Tibial nerve (tissue), 4 donors: ENCODE measurements around the gene HDGFL2. TPM values are rescaled to one million over a fixed set of nuclear protein-coding genes. Genes with fewer than 3 reads are reported as not detected.
A peak's percentile ranks its signal among the peaks of the same experiment; 100 is the strongest.

Source experiments
- DNase-seq, 2 donors: peaks; one replicate each; pipeline ENCODE4 v3.0.0-alpha.2; 2019; ENCODE audit warnings: low spot score in 2 of 2
- H3K27ac ChIP-seq, 4 donors: fragments of 200-600 bp; sonication (generic) in 3 of 4; one replicate each; pipeline ENCODE4 v1.5.1; 2017 to 2019; ENCODE audit warnings: mild to moderate bottlenecking in 1 of 4
- H3K27me3 ChIP-seq, 2 donors: fragments of 200-600 bp; sonication (generic) in 1 of 2; one replicate each; pipeline versions ENCODE4 v1.5.1 to v1.6.0; 2017 to 2019
- H3K36me3 ChIP-seq, 3 donors: fragments of 200-600 bp; sonication (generic); one replicate each; pipeline ENCODE4 v1.5.1; 2018 to 2019
- H3K4me1 ChIP-seq, 4 donors: fragments of 200-600 bp; sonication (generic) in 3 of 4; one replicate each; pipeline ENCODE4 v1.5.1; 2017 to 2019
- H3K4me3 ChIP-seq, 4 donors: fragments of 200-600 bp; sonication (generic) in 3 of 4; one replicate each; pipeline ENCODE4 v1.5.1; 2017 to 2019; ENCODE audit warnings: mild to moderate bottlenecking in 1 of 4, moderate library complexity in 1 of 4
- H3K9me3 ChIP-seq, 4 donors: fragments of 200-600 bp; sonication (generic) in 3 of 4; one replicate each; pipeline ENCODE4 v1.5.1; 2017 to 2019
- EP300 ChIP-seq, 2 donors: sonication (generic); formaldehyde crosslinking; IDR thresholded peaks; one replicate each; pipeline ENCODE4 v1.6.1; 2017; ENCODE audit warnings: antibody characterized with exemption in 2 of 2, mild to moderate bottlenecking in 1 of 2
- POLR2A ChIP-seq, 2 donors: fragments of 450-650 bp; IDR thresholded peaks; one replicate each; pipeline ENCODE4 v1.6.1; 2017; ENCODE audit warnings: antibody characterized with exemption in 2 of 2, mild to moderate bottlenecking in 2 of 2, moderate library complexity in 2 of 2
- whole genome bisulfite sequencing, 2 donors: methylation state at CpG; one replicate each; pipeline ENCODE4 v1.1.5; 2018; 5-methylcytosine and 5-hydroxymethylcytosine counted together
- total RNA-seq, 4 donors: library from RNA; depleted of rRNA; stranded (reverse); fragments of >200 nt; gene quantifications; one replicate each; pipeline ENCODE4 v1.1.0, GENCODE V29; 2016
- TF ChIP-seq, protein P1 (sequence below), 5 experiments: fragments of 200-600 bp in 3 of 5; fragments of 450-650 bp in 2 of 5; sonication (generic) in 3 of 5; IDR thresholded peaks; one replicate each; pipeline ENCODE4 v1.5.1; 2016 to 2019; ENCODE audit warnings: antibody characterized with exemption in 5 of 5, mild to moderate bottlenecking in 3 of 5, moderate library complexity in 2 of 5

HDGFL2 gene
- total RNA-seq, 4 donors from 2014 or later = 30.2 to 54.0 (median 48.7) TPM

DNA sequence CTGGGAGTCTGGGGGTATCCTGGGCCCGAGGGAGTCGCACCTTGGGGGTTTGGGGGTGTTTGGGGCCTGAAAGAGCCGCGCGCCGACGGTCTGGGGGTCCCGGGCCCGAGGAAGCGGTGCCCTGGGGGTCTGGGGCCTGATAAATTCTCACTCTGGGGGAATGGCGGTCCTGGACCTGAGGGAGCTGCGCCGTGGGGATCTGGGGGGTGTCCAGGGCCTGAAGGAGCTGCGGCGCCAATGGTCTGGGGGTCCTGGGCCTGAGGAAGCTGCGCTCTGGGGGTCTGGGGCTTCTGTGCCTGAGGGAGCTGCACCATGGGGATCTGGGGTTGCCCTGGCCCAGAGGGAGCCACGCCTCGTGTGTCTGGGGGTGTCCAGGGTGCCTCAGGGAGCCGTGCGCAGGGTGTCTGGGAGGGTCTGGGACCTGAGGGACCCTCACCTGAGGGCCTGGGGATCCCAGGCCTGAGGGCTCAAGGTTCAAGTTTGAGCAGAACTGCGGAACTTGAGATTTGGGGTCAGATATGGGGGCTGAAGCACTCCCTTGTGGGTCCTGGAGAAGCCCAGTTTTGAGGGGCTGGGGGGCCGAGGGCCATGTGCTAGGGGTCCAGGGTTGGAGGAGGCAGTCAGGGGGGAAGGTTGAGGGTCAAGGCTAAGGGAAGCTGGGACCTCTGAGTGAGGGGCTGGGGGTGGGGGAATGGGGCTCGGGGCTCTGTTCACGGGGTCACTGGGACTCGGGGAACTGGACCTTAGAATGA lies 1.1 kb downstream of the HDGFL2 start:
- Histone ChIP-seq H3K9me3 (no peaks in the 10 kb centered on the region), H3K27me3 (no peaks in the 10 kb centered on the region), H3K27ac (peak overlapping the region in 3 of 4 donors; percentile 72 to 93 (median 76)), H3K4me3 (peak overlapping the region; percentile 79 to 98 (median 86)), H3K36me3 (peaks cover 0 to 33% (median 0%) of the 10 kb centered on the region in 3 donors), H3K4me1 (peaks cover 0 to 30% (median 21%) of the 10 kb centered on the region in 4 donors)
- 14 to 34% methylated on average over 5 to 25 of the region's 25 CpGs for WGBS, 2 donors
- TF ChIP-seq, protein P1, sequence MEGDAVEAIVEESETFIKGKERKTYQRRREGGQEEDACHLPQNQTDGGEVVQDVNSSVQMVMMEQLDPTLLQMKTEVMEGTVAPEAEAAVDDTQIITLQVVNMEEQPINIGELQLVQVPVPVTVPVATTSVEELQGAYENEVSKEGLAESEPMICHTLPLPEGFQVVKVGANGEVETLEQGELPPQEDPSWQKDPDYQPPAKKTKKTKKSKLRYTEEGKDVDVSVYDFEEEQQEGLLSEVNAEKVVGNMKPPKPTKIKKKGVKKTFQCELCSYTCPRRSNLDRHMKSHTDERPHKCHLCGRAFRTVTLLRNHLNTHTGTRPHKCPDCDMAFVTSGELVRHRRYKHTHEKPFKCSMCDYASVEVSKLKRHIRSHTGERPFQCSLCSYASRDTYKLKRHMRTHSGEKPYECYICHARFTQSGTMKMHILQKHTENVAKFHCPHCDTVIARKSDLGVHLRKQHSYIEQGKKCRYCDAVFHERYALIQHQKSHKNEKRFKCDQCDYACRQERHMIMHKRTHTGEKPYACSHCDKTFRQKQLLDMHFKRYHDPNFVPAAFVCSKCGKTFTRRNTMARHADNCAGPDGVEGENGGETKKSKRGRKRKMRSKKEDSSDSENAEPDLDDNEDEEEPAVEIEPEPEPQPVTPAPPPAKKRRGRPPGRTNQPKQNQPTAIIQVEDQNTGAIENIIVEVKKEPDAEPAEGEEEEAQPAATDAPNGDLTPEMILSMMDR (IDR thresholded peaks at IDR 0.05) = no peak
- TF ChIP-seq EP300 (IDR thresholded peaks at IDR 0.05) (no peak), POLR2A (IDR thresholded peaks at IDR 0.05) (no peak)
- no peak for DNase-seq

DNA sequence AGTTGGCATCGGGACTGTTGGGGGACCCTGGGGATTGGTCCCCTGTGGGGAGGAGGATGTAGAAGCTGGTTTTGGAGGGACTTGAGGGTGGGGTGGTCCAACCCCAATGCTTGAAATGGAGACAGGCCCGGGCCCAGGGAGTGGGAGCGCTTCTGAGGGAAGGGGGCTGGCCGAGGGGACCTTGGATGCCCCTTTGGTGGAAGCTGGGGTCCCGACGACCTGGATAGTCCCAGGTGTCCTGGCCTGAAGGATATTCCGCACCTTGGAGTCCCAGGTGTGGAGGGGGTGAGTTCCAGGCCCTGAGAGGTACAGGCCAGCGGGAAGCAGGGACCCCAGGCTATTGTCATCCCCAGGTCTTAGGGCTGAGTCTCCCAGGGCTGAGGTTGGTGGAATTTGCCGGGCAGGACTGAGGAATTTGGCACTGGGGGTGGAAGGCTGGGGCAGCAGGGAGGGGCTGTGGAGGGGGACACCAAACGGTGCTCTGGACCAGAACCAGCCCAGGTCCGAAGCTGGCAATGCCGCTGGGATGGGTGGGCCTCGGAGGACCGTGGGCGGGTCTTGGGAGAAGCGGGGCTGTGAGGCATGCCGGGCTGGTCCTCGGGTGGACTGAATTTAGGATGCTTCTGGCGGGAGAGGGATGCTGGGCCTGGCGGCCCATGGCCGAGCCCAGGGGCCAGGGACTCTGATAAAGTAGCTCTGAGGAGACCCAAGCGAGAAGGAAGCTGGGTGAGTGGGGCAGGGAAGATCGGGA lies 1.8 kb downstream of the HDGFL2 start:
- peaks cover 0 to 30% (median 21%) of the 10 kb centered on the region in 4 donors for H3K4me1 ChIP-seq
- no peak for DNase-seq
- TF ChIP-seq, protein P1 (IDR thresholded peaks at IDR 0.05) = no peak
- TF ChIP-seq POLR2A (IDR thresholded peaks at IDR 0.05) (no peak), EP300 (IDR thresholded peaks at IDR 0.05) (no peak)
- H3K27ac ChIP-seq = peak overlapping the region in 2 of 4 donors; percentile 36 to 93
- H3K4me3 ChIP-seq = peak overlapping the region in 3 of 4 donors; percentile 9 to 85 (median 79)
- H3K9me3 ChIP-seq = no peaks in the 10 kb centered on the region
- WGBS, 2 donors = 17 to 21% methylated on average over 19 to 23 of the region's 23 CpGs
- H3K27me3 ChIP-seq = no peaks in the 10 kb centered on the region
- H3K36me3 ChIP-seq = peaks cover 0 to 40% (median 0%) of the 10 kb centered on the region in 3 donors

DNA sequence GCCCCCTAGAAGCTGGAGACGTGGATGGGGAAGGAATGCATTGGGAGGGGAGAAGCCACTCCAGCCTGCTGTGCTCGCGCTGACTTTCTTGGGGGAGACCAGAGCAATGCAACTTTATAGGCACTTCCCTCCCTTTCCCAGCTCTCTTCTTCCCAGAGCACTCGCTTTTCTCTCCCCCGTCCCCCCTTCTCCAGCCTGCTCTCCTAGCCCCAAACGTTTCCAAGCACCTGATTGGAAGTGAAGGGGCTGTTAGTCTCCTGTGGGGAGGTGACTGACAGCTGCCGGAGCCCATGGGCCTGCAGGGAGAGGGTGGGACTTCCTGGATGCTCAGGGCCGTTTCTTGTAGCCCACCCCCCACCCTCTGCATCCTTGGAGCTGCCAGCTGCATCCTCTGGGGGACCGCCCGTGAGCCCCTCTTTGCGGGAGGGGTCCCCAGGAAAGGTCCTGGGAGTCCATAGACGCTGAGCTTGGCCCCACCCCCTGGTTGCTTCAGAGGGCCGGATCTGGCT lies 2.5 kb downstream of the HDGFL2 start:
- Histone ChIP-seq H3K4me3 (peak overlapping the region in 2 of 4 donors; percentile 9 to 85), H3K9me3 (no peaks in the 10 kb centered on the region), H3K4me1 (peaks cover 0 to 30% (median 21%) of the 10 kb centered on the region in 4 donors), H3K27me3 (no peaks in the 10 kb centered on the region), H3K27ac (peak overlapping the region in 2 of 4 donors; percentile 36 to 93), H3K36me3 (peaks cover 0 to 46% (median 0%) of the 10 kb centered on the region in 3 donors)
- WGBS, 2 donors = 17 to 18% methylated on average over 8 to 13 of the region's 13 CpGs
- no peak for DNase-seq
- TF ChIP-seq EP300 (IDR thresholded peaks at IDR 0.05) = no peak

DNA sequence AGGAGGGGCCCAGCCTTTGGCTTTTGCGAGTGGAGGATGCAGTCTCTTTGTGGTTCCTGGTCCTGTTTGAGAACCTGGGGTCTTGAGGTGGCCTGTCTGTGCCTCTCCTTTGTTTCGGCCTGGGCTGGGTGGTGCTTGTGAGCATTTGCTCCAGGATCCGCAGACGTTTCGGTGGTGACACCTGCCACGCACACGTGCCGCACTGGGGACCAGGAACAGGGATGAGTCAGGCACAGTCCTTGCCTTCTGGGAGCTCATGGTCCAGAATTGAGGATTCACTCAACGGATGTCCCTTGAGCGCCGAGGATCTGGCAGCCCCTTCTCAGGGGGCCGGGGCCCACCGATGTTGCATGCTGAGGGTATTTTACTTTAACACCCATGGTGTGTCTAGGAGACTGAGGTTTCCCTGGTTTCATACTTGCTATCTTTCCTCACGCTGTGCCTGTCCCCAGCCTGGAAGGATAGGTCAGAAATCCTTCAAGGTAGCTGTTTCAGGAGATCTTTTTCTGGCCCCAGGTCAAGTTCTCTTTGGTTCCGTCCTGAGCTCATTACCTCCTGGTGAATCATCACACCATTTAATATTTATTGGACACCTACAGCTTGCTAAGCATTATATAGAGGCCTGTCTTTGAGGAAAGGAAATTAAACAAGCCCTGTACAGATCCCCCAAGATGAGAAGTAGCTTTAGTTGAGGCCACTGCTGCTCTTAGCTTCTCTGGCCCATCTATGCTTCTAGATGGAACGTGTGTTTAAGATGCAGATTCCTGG lies 5.1 kb downstream of the HDGFL2 start:
- 86 to 89% methylated on average over 12 to 16 of the region's 16 CpGs for WGBS, 2 donors
- H3K27ac ChIP-seq = no peak overlapping the region
- no peak overlapping the region for H3K4me3 ChIP-seq
- TF ChIP-seq EP300 (IDR thresholded peaks at IDR 0.05) = no peak
- TF ChIP-seq, protein P1 (IDR thresholded peaks at IDR 0.05) = no peak
- TF ChIP-seq POLR2A (IDR thresholded peaks at IDR 0.05) = no peak
- DNase-seq = no peak
- peaks cover 0 to 25% (median 21%) of the 10 kb centered on the region in 4 donors for H3K4me1 ChIP-seq
- H3K9me3 ChIP-seq = no peaks in the 10 kb centered on the region
- peaks cover 0 to 70% (median 0%) of the 10 kb centered on the region in 3 donors for H3K36me3 ChIP-seq
- H3K27me3 ChIP-seq = no peaks in the 10 kb centered on the region

DNA sequence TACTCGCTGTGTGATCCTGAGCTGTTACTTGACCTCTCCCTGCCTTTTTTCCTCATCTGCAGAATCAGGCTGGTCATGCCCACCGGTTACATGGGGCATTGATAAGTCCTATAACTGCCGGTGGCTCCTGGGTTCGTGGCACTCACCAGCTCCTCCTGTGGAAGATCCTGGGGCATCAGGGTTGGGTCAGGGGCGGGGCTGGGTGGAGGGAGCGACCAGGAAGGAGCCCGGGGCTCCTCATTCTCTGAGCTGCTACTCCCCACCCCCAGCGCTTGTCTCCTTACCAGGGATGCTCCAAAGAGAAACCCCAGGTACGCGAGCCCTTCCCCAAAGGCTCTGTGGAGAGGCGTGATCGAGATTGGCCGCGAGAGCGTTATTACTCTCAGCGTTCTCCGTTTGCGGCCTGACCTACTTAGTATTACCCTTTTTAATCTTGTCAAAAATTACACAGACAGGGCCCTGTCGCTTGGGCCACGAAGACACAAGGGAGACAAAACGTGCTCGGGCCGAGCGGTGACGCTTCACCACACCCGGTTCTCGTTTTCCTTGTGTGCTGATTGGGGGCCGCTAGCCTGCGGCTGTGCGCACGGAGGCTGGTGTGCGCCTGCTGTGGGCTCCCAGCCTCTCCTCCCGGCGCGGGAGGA lies 10.7 kb downstream of the HDGFL2 start:
- 90 to 92% methylated on average over 33 to 35 of the region's 35 CpGs for WGBS, 2 donors
- H3K36me3 ChIP-seq = peaks cover 0 to 86% (median 0%) of the 10 kb centered on the region in 3 donors
- H3K4me3 ChIP-seq = no peak overlapping the region
- H3K4me1 ChIP-seq = no peaks in the 10 kb centered on the region
- H3K27ac ChIP-seq = no peak overlapping the region
- H3K27me3 ChIP-seq = no peaks in the 10 kb centered on the region
- DNase-seq = no peak
- TF ChIP-seq POLR2A (IDR thresholded peaks at IDR 0.05) (no peak), EP300 (IDR thresholded peaks at IDR 0.05) (no peak)
- TF ChIP-seq, protein P1 (IDR thresholded peaks at IDR 0.05) = no peak
- no peaks in the 10 kb centered on the region for H3K9me3 ChIP-seq
